GM19395 (cell line): Measurements from ENCODE around the gene ADTRP.
"Not testable (repeated sequence)": the region's sequence is repeated elsewhere in the genome, so short reads cannot be mapped to it uniquely, and the experiment has no call there.

Experiments used
- ATAC-seq: cut with Tn5 transposase; IDR thresholded peaks from one replicate; pipeline ENCODE4 v1.9.1; 2021; ENCODE audit warnings: mild to moderate bottlenecking, moderate library complexity; ENCODE audit not compliant: unreplicated experiment

ADTRP gene

GRCh38 chr6:11702500-11703130, 76.0 kb downstream of the ADTRP start:
- no peak for ATAC-seq

- ATAC-seq, result no peak
Observed at GRCh38 chr6:11702089-11702488, 76.5 kb downstream of the ADTRP start.

- ATAC-seq, result no peak
Observed at GRCh38 chr6:11701573-11701972, 77.0 kb downstream of the ADTRP start.

- no peak for ATAC-seq
Observed at GRCh38 chr6:11700118-11700718, 78.4 kb downstream of the ADTRP start.

- ATAC-seq, result no peak
Observed at GRCh38 chr6:11699576-11699975, 79.0 kb downstream of the ADTRP start.

- ATAC-seq, result no peak
Observed at GRCh38 chr6:11692451-11693376, 85.9 kb downstream of the ADTRP start.

GRCh38 chr6:11689847-11690246, 88.8 kb downstream of the ADTRP start:
- no peak for ATAC-seq

- not testable (repeated sequence) for ATAC-seq
Observed at GRCh38 chr6:11689400-11689799, 89.2 kb downstream of the ADTRP start.

GRCh38 chr6:11688425-11688709, 90.2 kb downstream of the ADTRP start:
- ATAC-seq, result no peak

- ATAC-seq, result no peak
Observed at GRCh38 chr6:11685481-11686093, 93.0 kb downstream of the ADTRP start.

- no peak for ATAC-seq
Observed at GRCh38 chr6:11684901-11685480, 93.6 kb downstream of the ADTRP start.

GRCh38 chr6:11683871-11684270, 94.7 kb downstream of the ADTRP start:
- no peak for ATAC-seq

- no peak for ATAC-seq
Observed at GRCh38 chr6:11682561-11682975, 96.0 kb downstream of the ADTRP start.

- no peak for ATAC-seq
Observed at GRCh38 chr6:11681770-11682169, 96.8 kb downstream of the ADTRP start.

GRCh38 chr6:11681357-11681756, 97.2 kb downstream of the ADTRP start:
- ATAC-seq, result no peak

GRCh38 chr6:11680479-11680878, 98.1 kb downstream of the ADTRP start:
- not testable (repeated sequence) for ATAC-seq

- ATAC-seq, result no peak
Observed at GRCh38 chr6:11679099-11679498, 99.5 kb downstream of the ADTRP start.

- no peak for ATAC-seq
Observed at GRCh38 chr6:11675601-11676000, 103.0 kb downstream of the ADTRP start.

GRCh38 chr6:11672669-11673068, 105.9 kb downstream of the ADTRP start:
- ATAC-seq, result no peak

GRCh38 chr6:11672256-11672655, 106.3 kb downstream of the ADTRP start:
- ATAC-seq, result no peak

GRCh38 chr6:11669696-11670095, 108.9 kb downstream of the ADTRP start:
- ATAC-seq, result no peak
